ENCODE measurements around the gene NUBP2.

DNA sequence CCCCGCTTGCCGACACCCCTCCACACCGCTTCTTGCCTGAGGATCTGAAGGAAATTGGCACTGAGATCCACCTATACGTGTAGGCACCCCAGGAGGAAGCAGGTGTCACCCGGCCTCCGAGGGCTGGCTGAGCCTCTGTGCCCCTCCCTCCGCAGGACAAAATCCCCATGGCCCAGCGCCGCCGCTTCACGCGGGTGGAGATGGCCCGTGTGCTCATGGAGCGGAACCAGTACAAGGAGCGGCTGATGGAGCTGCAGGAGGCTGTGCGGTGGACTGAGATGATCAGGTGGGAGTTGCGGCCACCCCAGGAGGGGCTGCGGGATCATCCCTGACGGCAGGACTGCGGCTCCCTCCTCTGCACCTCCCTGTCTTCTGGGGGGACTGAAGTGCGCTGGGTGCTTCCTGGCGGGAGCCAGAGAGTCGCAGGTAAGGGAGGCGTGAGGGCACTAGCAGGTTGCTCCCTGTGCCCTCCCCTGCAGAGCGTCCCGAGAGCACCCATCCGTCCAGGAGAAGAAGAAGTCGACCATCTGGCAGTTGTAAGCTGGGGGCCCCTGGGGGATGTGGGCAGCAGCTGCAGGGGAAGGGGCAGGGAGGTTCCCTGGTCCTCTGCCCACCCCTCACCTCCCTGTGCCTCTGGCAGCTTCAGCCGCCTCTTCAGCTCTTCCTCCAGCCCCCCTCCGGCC lies 20.4 kb upstream of the NUBP2 start:
- TF ChIP-seq, protein P1, sequence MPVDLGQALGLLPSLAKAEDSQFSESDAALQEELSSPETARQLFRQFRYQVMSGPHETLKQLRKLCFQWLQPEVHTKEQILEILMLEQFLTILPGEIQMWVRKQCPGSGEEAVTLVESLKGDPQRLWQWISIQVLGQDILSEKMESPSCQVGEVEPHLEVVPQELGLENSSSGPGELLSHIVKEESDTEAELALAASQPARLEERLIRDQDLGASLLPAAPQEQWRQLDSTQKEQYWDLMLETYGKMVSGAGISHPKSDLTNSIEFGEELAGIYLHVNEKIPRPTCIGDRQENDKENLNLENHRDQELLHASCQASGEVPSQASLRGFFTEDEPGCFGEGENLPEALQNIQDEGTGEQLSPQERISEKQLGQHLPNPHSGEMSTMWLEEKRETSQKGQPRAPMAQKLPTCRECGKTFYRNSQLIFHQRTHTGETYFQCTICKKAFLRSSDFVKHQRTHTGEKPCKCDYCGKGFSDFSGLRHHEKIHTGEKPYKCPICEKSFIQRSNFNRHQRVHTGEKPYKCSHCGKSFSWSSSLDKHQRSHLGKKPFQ (tag by site-specific recombination; IDR thresholded peaks at IDR 0.05): no peak
- TF ChIP-seq SALL2 (tag by site-specific recombination; IDR thresholded peaks at IDR 0.05; ENCODE audit: borderline replicate concordance) (no peak), ZNF521 (tag by site-specific recombination; IDR thresholded peaks at IDR 0.05) (no peak), ZNF174 (tag by site-specific recombination; IDR thresholded peaks at IDR 0.05) (no peak), TRIM28 (IDR thresholded peaks at IDR 0.05; ENCODE audit: borderline replicate concordance, low read length) (no peak), KLF10 (tag by site-specific recombination; IDR thresholded peaks at IDR 0.05) (no peak), HOXA7 (CRISPR knock-in tag; IDR thresholded peaks at IDR 0.05; ENCODE audit: borderline replicate concordance) (no peak), KLF9 (tag by site-specific recombination; IDR thresholded peaks at IDR 0.05; ENCODE audit: low read depth) (no peak), GLIS2 (tag by site-specific recombination; IDR thresholded peaks at IDR 0.05) (no peak)
- TF ChIP-seq, protein P2, sequence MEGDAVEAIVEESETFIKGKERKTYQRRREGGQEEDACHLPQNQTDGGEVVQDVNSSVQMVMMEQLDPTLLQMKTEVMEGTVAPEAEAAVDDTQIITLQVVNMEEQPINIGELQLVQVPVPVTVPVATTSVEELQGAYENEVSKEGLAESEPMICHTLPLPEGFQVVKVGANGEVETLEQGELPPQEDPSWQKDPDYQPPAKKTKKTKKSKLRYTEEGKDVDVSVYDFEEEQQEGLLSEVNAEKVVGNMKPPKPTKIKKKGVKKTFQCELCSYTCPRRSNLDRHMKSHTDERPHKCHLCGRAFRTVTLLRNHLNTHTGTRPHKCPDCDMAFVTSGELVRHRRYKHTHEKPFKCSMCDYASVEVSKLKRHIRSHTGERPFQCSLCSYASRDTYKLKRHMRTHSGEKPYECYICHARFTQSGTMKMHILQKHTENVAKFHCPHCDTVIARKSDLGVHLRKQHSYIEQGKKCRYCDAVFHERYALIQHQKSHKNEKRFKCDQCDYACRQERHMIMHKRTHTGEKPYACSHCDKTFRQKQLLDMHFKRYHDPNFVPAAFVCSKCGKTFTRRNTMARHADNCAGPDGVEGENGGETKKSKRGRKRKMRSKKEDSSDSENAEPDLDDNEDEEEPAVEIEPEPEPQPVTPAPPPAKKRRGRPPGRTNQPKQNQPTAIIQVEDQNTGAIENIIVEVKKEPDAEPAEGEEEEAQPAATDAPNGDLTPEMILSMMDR (tag by site-specific recombination; IDR thresholded peaks at IDR 0.05): no peak
- TF ChIP-seq, protein P3, sequence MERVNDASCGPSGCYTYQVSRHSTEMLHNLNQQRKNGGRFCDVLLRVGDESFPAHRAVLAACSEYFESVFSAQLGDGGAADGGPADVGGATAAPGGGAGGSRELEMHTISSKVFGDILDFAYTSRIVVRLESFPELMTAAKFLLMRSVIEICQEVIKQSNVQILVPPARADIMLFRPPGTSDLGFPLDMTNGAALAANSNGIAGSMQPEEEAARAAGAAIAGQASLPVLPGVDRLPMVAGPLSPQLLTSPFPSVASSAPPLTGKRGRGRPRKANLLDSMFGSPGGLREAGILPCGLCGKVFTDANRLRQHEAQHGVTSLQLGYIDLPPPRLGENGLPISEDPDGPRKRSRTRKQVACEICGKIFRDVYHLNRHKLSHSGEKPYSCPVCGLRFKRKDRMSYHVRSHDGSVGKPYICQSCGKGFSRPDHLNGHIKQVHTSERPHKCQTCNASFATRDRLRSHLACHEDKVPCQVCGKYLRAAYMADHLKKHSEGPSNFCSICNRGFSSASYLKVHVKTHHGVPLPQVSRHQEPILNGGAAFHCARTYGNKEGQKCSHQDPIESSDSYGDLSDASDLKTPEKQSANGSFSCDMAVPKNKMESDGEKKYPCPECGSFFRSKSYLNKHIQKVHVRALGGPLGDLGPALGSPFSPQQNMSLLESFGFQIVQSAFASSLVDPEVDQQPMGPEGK (tag by site-specific recombination; IDR thresholded peaks at IDR 0.05): no peak

Data from HEK293 (cell line).